ENCODE measurements around the gene CAPN11. TPM values are rescaled to one million over a fixed set of nuclear protein-coding genes. Genes with fewer than 3 reads are reported as not detected.

Gene CAPN11
- total and polyA plus RNA-seq, 9 of the 15 experiments (the other 6 are each of a cell fraction or from before 2014, with no cell fraction given), result 0.03 to 0.61 (median 0.17) TPM; not detected in 1

DNA sequence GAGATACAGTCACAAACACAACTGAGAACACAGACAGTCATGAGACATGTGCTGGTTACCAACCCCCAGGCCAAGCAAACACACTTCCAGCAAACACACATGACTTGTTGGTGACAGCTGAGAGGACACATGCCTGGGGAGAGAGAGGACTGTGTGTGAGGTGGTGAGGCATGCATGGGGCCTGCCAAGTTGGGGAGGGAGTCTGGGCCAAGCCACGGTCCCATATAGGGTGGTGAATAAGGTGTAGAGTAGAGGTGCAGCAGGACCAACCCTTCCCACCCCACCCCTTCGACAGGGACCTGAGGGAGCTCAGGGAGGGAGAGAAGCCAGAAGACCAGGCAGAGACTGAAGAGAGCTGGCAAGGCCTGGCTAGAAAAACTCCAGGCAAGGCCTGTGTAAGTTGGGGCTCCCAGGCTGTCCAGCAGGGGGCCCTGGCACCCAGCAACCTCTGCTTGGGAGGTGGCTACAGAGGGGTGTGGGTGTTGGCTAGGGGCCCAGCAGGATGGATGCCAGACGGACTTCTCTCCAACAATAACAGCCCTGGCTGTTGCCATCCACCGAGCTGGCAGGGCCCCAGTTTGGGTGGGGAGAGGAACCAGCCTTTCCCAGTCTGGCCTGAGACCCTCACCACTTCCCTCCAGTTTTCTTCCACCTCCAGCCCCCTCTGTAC lies 62.8 kb downstream of the CAPN11 start (continued):
- TF ChIP-seq, protein P1, sequence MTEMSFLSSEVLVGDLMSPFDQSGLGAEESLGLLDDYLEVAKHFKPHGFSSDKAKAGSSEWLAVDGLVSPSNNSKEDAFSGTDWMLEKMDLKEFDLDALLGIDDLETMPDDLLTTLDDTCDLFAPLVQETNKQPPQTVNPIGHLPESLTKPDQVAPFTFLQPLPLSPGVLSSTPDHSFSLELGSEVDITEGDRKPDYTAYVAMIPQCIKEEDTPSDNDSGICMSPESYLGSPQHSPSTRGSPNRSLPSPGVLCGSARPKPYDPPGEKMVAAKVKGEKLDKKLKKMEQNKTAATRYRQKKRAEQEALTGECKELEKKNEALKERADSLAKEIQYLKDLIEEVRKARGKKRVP (CRISPR knock-in tag; IDR thresholded peaks at IDR 0.05), result no peak

DNA sequence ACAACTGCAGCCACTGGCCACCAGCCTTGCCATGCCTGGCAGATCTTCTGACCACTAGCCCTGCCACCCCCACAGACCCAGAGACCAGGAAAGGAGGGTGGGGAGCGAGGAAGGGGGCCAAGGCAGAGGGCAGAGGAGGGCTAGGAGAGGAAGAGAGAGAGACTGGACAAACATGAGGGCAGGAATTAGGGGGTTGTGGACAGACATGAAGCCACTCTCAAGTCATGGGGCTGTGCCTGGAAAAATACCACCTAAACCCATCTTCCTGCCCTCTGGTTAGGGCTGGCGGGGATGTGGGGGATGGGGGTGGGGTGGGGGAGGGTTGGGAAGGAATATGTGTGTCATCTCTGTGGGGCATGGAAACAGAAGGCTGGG lies 63.3 kb downstream of the CAPN11 start:
- Histone ChIP-seq H3K36me3 (ENCODE audit: control insufficient read depth, insufficient read depth, low read length) (peaks cover 2% of the 10 kb centered on the region; the same call in 1 of the 3 replicates), H2AFZ (ENCODE audit: low read depth, low read length) (0 out of 2 replicates have a peak overlapping the region, but pooled peaks have one; percentile 10), H4K20me1 (replicated peaks; ENCODE audit: control insufficient read depth, insufficient read depth, low read length) (0 out of 2 replicates have a peak, but pooled peaks cover 3% of the 10 kb centered on the region), H3K79me2 (ENCODE audit: control insufficient read depth, insufficient read depth, low read length) (peaks cover 39% of the 10 kb centered on the region), H3K4me2 (ENCODE audit: insufficient read depth, low read length) (no peak overlapping the region; the same call in 1 of the 2 replicates), H3K9me1 (ENCODE audit: control insufficient read depth, insufficient read depth, low read length) (no peaks in the 10 kb centered on the region), H3K9ac (ENCODE audit: insufficient read depth in 1 of 2, low read depth in 2 of 2, low read length in 2 of 2) (peak overlapping the region in 1 of 2 experiments; percentile 61; a peak in 1 of 4 replicates), H3K4me1 (replicated peaks in 1 of 2; ENCODE audit: control insufficient read depth in 2 of 2, insufficient read depth in 2 of 2, low read length in 2 of 2) (peaks cover 74 to 88% of the 10 kb centered on the region in 2 experiments), H3K27ac (ENCODE audit: extremely low read depth, low read depth, low read length) (no peak overlapping the region), H3K4me3 (no peak overlapping the region), H3K27me3 (ENCODE audit: control insufficient read depth in 2 of 2, insufficient read depth in 2 of 2, low read length in 2 of 2) (no peaks in the 10 kb centered on the region), H3K9me3 (replicated peaks; ENCODE audit: control insufficient read depth, insufficient read depth, low read depth, low read length) (no peaks in the 10 kb centered on the region)
- FAIRE-seq, result no peak
- intact Hi-C loops (cut with micrococcal nuclease), result loop anchor here (2.0 to 10.0 kb wide), 2 partner anchors 17 to 587 kb away; partner anchors contain the start of gene MAD2L1BP
- CTCF ChIA-PET (ENCODE audit: low intra/inter-chr PET ratio), result interaction anchor here (1.9 kb wide), 1 partner anchor 49 kb away, joined by 5 read pairs; no protein-coding TSS in a partner anchor
- no peak for ATAC-seq
- WGBS (ENCODE audit: insufficient coverage, low coverage, missing lambda C conversion rate), result 78% methylated on average over 2 of the region's 2 CpGs
- TF ChIP-seq MCM2 (IDR thresholded peaks at IDR 0.05; ENCODE audit: low read depth) (no peak), ERF (CRISPR knock-in tag; IDR thresholded peaks at IDR 0.05) (0 out of 2 replicates have a peak, but pooled peaks have one; percentile 42)
- TF ChIP-seq, protein P2, sequence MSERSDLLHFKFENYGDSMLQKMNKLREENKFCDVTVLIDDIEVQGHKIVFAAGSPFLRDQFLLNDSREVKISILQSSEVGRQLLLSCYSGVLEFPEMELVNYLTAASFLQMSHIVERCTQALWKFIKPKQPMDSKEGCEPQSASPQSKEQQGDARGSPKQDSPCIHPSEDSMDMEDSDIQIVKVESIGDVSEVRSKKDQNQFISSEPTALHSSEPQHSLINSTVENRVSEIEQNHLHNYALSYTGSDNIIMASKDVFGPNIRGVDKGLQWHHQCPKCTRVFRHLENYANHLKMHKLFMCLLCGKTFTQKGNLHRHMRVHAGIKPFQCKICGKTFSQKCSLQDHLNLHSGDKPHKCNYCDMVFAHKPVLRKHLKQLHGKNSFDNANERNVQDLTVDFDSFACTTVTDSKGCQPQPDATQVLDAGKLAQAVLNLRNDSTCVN (CRISPR knock-in tag; IDR thresholded peaks at IDR 0.05), result peak; percentile 20; the same call in 1 of the 2 replicates
- DNase-seq (ENCODE audit: extremely low read depth in 1 of 4, low spot score in 3 of 4), result no peak
- BruUV-seq (replicated peaks), result no TSS peak
- in situ Hi-C loops (cut with MboI), result no loop called here
- POLR2A ChIA-PET, result interaction anchor here (0.8 to 6.8 kb wide), 6 partner anchors 13 to 62 kb away, joined by 3 to 52 read pairs (median 6); partner anchors contain the start of gene HSP90AB1

Measured in K562 (cell line).